ENCODE measurements around the gene SMARCD3.

GRCh38 chr7:151277631-151278030 lies 29.1 kb upstream of the SMARCD3 start:
- no peak for TF ChIP-seq CTCF (IDR thresholded peaks at IDR 0.05; ENCODE audit: low read depth, low read length, missing input control)
- no peak for TF ChIP-seq SP1 (IDR thresholded peaks at IDR 0.05)
